Adrenal gland (tissue), 5 donors: ENCODE data around the gene RFX6.

ENCODE experiments used
- POLR2A ChIP-seq, 2 donors: fragments of 450-650 bp; IDR thresholded peaks; one replicate each; pipeline ENCODE4 v1.6.1; 2017; ENCODE audit warnings: antibody characterized with exemption in 2 of 2, mild to moderate bottlenecking in 2 of 2, moderate library complexity in 1 of 2
- TF ChIP-seq, protein P1 (sequence below), 6 experiments: fragments of 450-650 bp in 4 of 6; fragments of 200-600 bp in 2 of 6; sonication (generic) in 1 of 6; IDR thresholded peaks; 1 replicate in 5 of 6; 2 replicates in 1 of 6; pipeline versions ENCODE4 v1.5.1 to v1.8.0; 2016 to 2021; ENCODE audit warnings: antibody characterized with exemption in 6 of 6, mild to moderate bottlenecking in 2 of 6, moderate library complexity in 1 of 6
- donor health status: DM: no; HTN: no; CAD: no.

DNA sequence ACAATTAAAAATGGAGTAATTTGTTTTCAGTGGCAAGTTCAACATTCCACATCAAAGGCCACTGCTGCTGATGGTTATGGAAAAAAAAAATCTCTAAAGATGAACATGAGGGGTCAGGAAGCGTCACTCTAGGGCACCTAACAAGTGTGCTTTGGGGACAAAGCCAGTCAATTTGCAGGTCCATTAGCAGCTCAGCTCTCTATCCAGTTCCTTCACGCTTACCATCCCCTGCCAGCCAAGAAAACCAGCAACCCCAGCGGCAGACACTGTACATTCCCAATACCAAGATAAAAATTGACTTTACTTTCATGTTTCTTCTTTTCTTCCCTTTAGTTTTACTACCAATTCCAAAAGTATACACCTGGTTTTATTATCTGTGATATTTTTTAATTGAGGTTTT lies 10.1 kb downstream of the RFX6 start:
- TF ChIP-seq, protein P1, sequence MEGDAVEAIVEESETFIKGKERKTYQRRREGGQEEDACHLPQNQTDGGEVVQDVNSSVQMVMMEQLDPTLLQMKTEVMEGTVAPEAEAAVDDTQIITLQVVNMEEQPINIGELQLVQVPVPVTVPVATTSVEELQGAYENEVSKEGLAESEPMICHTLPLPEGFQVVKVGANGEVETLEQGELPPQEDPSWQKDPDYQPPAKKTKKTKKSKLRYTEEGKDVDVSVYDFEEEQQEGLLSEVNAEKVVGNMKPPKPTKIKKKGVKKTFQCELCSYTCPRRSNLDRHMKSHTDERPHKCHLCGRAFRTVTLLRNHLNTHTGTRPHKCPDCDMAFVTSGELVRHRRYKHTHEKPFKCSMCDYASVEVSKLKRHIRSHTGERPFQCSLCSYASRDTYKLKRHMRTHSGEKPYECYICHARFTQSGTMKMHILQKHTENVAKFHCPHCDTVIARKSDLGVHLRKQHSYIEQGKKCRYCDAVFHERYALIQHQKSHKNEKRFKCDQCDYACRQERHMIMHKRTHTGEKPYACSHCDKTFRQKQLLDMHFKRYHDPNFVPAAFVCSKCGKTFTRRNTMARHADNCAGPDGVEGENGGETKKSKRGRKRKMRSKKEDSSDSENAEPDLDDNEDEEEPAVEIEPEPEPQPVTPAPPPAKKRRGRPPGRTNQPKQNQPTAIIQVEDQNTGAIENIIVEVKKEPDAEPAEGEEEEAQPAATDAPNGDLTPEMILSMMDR (IDR thresholded peaks at IDR 0.05), result no peak
- TF ChIP-seq POLR2A (IDR thresholded peaks at IDR 0.05), result no peak
